CD1c-positive myeloid dendritic cell (primary cell): ENCODE measurements around the gene RAPGEF6.
"Not testable (repeated sequence)": the region's sequence is repeated elsewhere in the genome, so short reads cannot be mapped to it uniquely, and the experiment has no call there.

Experiments
- DNase-seq: peaks from one replicate; pipeline ENCODE4 v3.0.0-alpha.2; 2016; ENCODE audit errors: extremely low spot score

The RAPGEF6 gene

DNA sequence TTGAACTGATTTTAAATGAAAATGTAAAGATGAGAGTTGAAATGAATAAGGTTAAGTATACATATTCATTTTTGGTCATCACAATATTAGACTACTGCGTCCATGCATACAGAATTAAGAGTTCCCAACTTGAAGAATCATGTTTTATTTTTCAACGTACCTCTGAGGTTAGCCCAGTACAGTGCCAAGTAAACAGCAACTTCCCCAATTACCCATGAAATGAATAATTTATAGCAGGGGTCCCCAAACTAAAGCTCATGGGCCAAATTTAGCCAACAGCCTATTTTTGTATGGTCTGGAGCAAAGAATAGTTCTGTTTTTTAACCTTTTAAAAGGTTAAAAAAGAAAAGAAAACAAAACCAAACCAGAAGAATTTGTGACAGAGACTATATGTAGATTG lies 203.2 kb downstream of the RAPGEF6 start:
- no peak for DNase-seq

DNA sequence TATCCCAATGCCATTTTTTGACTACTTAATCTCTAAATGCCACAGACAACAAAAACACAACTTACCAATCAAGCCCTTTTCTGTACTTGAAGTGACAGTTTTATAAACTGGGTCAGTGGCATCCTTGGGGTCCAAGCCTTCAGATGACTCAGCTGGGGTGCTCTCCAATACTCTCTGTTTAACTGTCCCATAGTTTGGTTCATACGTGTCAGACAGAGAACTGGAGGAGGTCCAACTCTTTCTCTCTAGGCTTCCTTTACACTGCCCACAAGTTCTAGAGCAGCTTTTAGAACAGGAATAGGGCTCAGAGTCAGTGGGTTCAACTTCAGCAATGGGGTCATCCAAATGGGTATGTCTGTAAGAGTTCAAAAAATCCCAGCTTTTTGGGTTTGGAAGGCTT lies 204.2 kb downstream of the RAPGEF6 start:
- no peak for DNase-seq

DNA sequence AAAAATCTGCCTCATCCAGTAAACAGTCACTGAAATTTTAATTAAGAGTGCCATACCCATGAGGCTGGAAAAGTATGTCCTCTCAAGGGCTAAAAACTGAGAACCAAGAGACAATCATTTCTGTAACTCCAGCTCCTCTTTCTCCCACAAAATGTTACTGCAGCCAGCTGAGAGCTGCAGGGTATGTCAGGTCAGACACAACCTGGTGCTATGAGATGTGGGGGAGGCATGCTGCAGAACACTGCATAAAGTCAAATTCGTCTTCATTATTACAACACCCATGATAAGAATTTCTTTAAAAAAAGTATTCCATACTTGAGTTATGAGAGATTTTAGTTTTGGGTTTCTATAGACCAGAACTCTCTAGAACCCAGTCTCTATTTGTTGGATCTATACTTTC lies 209.0 kb downstream of the RAPGEF6 start:
- DNase-seq: no peak

DNA sequence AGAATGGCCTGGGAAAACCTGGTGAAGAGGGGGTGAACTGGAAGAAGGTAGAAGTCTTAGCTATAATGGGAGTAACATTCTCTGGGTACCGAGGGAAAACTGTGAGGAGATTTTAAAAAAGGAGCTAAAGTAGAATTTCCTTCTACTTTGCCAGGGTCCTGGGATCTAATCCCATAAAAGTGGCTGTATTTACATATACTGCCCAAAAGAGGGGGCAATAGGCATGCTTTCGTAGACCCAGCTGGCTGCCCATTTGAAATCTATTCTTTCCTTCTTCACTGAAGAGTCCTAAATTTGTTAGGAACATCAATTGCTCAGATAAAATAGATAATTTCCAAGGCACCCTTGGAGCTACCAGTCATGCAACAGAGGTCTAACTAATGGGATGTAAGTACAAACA lies 212.0 kb downstream of the RAPGEF6 start:
- peak; percentile 17 for DNase-seq

DNA sequence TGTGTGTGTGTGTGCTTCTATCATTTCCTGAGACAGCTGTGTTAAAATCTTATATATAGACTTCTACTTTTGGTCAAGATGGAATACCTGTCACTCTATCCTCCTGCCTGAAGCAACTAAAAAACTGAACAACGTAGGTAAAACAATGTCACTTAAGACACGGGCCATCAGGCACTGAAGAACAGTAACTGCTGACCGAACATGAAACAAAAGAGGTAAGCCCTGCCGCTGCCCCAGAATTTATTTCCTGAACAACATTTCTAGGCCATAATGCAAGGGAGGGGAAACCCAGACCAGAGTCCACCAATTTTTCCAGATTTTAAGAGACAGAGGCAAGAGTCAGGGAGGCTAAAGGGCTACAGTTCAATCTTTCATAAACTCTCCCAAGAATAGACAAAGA lies 215.2 kb downstream of the RAPGEF6 start:
- no peak for DNase-seq

DNA sequence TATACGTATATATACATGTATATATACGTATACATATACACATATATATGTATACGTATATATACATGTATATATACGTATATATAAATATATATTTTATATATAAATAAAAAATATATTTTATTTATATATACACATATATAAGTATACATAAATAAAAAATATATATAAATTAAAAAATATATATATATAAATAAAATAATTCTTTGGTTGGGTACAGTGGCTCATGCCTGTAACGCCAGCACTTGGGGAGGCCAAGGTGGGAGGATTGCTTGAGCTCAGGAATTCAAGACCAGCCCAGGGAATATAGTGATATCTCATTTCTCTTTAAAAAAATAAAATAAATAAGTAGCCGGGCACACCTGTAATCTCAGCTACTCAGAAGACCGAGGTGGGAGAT lies 216.2 kb downstream of the RAPGEF6 start:
- DNase-seq: no peak

DNA sequence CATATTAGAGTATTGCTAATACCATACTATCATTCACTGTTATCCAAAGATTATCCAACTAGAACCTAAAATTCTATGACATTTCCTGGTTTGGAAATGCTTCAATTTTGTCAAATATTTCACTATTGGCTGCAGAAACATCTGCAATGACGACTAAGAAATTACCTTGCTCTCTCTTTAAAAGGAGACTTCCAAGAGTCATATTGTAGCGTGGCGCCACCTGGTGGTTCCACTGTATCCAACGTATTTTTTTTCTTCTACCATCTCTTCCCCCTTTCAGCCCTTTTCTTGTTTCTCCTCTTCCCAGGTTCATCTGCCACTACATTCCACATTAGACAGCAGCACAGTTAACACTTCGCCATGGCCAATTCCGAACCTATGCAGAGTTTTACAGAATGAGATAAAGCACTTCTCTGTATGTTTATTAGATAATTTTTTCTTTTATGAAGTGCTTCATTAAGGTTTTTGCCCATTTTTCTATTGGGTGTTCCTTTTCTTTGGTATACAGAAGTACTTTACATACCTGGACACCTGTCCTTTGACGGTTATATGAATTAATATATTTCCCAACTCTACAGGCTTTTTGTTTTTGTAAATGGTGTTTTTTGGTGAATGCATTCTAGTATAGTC lies 217.7 kb downstream of the RAPGEF6 start:
- peak; percentile 76 for DNase-seq

DNA sequence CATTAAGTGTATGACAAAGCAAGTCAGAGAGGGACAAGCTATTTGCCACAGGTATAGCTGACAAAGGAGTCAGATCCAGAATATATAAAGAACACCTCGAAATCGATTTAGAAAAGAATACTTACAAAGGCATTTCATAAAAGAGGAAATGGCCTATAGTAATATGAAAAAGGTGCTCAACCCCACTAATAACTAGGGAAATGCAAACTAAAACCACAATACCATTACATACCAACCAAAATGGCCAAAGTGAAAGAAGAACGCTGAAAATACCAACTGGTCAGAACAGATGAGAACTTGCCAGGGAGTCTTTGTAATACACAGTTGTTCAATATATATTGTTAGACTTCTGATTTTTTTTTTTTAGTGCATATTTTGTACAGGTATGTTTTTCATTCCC lies 218.3 kb downstream of the RAPGEF6 start:
- DNase-seq: no peak

DNA sequence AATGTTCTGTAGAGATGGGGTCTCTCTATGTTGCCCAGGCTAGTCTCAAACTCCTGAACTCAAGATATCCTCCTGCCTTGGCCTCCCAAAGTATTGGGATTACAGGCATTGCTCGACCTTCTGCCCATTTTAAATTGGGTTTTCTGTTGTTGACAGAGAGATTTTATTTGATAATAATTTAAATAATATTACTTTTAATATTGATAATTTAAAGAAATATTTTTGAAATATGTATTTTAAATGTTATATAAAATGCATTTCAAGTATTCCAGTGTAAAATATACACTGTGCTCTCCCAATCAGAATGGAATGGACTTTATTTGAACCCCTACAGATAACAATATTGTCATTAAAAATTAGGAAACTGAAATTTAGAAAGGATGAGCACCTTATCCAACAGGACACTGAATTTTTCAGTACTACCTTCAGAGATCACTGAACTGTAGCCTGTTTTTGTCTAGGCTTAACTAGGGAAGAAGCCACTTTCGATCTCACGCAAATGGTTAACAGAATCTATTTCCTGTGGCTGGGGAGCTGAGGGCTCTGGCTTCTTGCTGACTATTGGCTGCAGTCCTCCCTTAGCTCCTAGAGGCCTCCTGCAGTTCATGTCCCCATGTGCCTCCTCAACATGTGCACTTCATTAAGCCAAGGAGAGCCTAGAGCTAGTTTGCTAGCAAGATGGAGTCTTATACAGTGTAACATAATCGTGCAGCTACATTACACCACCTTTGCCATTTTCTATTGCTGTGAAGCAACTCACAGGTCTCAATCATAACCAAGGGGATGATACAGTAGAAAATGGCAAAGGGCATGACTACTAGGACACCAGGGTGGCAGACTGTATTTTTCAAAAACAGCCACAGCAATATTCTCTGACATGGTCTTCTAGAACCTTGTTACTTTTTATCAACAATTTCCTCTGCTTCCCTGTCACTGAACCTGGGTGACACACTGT lies 221.1 kb downstream of the RAPGEF6 start:
- no peak for DNase-seq

DNA sequence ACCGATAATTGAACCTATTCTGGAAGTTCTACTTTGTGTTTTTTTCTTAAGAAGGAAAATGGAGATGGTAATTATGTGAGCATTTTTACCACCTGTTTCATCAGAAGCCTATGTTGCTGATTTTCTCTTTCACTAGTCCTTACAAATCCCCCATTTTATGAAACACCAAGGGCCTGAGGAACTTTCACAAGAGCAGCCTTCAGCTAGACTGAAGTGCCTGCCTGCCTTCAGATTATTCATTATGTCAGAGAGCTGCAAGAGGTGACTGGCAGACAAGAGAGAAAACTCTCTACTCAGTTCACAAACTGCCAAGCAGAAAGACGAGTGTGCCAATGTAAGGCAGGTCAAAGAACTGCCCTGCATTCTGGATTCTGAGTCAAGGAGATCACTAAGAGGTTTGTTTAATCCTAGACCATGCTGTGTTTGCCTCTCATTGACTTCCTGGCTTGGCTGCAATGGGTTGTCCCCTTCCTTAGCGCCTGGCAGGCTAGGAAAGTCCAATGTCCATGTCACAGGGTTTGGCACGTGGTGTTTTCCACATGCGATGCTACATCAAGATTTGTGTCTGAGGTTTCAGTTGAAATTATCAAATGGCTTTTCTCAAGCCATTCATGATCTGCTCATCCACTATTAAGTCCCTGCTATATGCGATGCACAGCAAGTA lies 227.9 kb downstream of the RAPGEF6 start:
- DNase-seq: no peak

DNA sequence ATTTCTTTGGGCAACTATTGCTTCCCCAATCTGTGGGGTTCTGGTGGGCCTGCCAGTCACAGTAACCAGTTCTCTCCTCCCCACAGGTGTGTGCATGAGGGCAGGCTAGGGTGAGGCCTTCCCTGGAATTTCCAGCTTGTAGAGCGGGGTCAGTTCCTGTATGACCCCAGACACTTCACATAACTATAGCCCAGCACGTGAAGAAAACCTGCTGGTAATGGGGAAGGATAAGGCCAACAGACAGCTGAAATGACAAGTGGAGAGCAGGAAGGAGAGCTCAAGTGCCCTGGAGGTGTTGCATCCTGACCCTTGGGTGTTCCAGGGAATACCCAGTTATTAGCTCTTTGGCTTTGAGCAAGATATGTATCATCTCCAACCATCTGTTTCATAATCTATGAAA lies 229.0 kb downstream of the RAPGEF6 start:
- DNase-seq: no peak

DNA sequence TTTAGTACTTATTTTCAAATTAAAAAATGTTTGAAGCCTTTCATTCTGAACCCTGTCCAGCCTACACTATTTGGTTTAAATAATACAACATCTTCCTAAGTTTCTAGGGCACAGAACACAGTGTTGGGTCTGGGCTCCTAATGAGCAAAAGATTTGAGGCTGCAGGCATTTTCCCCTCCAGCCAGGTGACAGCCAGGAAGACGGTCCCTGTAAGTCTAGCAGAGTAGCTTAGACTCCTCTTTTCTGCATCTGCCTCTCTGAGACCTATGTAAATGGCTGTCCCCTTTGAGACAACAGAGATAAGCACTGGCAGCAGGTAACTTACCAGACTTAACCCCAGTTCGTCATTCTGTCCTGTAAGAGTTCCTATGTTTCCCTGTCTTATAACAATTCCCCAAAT lies 229.4 kb downstream of the RAPGEF6 start:
- no peak for DNase-seq

DNA sequence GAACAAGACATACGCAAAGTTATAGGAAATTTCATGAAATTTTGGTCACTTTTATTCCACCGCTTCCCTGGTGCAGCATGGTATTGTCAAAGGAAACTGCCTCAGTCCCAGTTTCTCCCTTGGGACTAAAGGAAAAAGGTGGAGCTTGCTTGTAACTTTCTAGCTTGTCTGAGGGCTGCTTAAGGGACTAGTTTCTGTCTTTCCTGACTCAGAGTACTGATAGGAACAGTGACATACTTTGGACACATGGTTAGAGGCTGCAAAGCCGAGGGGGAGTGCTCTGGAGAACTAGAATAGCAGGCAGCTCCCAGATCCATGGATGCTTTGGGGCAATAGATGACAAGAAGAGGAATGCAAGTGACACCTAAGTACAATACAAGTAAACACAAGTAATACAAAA lies 234.4 kb downstream of the RAPGEF6 start:
- no peak for DNase-seq

DNA sequence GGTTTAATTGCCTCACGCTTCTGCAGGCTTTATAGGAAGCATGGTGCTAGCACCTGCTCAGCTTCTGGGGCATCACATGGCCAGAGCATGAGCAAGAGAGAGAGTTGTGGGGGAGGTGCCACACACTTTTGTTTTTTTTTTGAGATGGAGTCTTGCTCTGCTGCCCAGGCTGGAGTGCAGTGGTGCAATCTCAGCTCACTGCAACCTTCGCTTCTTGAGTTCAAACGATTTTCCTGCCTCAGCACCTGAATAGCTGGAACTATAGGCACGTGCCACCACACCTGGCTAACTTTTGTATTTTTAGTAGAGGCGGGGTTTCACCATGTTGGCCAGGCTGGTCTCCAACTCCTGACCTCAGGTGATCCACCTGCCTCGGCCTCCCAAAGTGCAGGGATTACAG lies 236.0 kb downstream of the RAPGEF6 start:
- DNase-seq: not testable (repeated sequence)

DNA sequence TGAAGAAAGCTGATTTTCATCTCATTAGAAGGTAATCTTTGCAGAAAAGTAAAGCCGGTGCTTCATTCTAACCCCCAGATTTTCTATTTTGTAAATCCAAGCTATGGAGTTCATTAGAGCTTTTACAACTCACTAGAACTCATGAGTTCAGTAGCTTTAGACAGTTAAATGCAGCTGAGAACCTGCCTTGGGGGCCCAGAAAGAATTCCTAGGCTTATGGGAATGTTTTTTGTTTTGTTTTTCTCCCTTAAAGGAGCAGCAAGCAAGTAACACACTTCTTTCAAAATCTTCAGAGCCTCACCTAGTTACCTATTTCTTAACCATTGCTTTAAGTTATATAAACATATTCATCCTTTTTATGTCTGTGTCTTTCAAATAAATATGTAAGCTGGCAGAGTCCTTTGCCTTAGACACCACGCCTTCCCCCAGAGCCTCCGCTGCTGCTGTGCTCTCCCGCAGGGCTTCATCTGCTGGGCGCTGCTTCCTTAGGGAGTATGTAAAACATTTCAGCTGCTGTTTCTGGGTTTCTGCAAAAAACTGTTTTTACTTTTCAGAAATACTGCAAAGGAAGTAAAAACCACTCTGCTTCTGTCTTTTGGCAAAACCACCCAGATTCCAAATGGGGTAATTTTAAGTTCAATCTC lies 238.3 kb downstream of the RAPGEF6 start:
- no peak for DNase-seq

DNA sequence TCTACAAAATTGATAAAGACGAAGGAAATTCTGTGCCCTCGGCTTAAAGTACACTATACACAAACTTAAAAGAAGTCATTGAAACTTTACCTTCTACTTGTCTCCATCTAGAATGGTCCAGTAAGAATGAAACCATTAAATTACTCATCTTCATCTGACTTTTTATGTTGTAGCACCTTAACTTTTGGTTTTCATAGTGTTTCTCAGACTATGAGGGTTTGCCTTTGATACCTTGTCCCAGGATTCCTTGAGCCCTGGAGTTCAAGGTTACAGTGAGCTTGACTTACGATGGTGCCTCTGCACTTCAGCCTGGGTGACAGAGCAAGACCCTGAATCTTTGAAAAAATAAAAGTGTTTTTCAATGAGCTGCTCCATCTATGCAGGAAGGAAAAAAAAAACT lies 239.0 kb downstream of the RAPGEF6 start:
- DNase-seq: no peak

DNA sequence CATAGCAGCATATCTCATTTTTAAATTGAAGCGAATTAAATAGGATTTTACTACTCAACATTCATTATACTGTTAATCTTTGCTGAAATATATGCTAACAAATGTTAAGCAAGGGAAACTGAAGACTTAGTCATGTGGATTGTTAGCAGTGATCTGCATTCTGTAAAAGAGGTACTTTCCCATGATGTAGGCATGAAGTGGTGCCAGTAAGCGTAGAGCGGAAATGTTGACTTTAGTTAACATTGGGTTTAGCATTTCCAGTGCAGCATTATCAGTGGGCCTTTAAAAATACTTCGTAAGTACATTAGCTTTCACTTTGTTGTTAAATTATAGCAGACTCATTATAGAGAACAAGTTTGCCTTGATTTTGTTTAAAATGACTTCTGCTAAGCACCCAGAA lies 240.9 kb downstream of the RAPGEF6 start:
- peak; percentile 53 for DNase-seq

DNA sequence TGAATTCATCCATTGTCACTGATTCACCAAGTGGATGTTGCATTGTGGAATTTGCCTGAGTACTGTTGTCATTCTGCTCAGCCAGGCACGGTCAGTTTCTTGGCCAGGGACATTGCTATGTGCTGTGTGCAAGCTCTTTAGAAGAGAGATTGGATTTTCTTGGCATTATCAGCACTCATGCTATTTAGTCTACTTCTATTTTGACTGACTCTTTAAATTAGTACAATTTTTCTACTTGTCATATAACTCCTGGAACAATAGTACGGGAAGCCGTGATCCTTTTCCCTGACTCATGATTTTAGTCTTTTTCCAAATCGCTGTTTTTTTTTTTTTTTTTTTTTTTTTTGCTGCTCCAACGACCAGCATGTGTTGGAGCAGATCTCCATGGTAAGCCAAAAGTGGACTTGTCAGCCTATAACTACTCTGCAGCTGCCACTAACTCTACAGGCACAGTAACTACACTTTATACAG lies 241.5 kb downstream of the RAPGEF6 start:
- DNase-seq: no peak

DNA sequence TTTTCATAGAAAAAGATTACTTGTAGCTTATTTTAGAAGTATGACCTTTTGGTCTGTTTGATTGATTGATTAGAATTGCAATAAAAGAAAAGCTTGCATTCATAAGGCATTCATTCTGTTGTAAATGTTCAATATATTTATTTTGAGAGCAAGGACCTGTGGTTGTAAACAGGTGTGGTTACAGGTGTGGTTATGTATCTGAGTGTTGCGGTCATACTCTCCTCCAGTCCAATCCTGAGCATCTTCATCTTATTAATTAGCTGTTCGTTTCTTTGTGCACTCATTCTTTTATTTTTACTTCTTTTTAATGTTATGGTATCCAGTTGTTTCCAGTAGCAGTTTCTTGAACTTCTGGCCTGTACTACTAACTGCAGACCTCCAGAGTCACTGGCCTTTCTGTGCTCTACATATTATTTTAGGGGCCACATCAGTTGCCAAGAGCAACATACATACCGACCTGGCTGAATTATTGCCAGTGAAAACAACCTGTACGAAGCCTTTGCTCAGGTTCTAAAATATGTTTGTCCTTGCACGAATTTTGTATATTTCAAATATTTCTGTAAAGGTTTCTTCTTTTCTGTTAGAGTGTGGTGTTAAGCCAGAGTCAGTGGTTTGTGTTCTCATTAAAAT lies 242.4 kb downstream of the RAPGEF6 start:
- no peak for DNase-seq

DNA sequence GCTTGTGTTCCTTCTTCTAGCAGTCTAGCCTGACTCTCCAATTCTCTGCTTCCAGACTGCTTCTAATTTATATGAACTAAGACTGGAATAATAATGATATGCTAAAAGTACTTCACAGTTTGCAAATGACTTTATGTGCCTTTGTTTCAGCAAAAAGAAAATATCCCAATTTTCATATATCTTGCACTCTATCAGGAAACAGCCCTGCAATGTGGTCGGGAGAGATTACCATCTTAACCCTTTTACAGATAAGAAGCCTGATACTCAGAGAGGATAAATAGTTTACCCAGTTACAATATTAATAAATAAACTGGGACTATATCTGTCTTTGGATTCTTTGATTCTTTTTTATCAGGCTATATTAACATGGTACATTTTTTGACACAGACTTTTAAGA lies 245.2 kb downstream of the RAPGEF6 start:
- DNase-seq: no peak

DNA sequence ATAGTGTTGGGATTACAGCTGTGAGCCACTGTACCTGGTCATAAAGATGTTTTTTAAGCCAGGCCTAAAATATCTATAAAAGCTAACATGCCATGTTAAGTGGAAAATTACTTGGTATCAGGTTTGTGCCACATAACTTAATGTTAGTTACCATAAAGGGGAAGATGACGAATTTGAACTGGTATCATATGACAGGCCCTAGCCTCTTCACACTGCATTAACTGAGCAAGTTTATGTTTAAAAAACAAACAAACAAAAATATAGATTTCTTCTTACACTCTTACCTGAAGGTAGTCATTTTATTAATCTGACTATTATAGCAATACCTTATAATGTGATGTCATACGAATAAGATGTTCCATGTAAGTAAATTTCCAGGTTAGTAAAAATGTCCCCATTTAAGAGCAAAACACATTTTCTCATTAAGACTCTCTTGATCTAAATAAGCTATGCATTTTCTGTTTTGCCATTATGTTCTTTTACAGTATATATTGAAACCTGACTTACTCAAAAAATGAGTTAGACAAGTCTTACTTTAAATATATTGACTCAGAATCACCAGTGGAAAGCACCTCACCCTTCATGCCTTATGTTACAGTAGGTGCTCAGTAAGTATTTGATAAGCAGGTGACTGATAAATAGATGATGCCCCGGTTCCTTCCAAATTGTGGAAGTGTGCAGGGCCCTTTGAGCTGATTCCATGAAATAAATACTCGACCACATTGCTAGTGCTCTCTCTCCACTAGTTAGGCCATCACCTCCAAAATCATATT lies 245.7 kb downstream of the RAPGEF6 start:
- no peak for DNase-seq
